Stomach (tissue), 9 donors: ENCODE measurements around the gene CTNND2. TPM values are rescaled to one million over a fixed set of nuclear protein-coding genes. Genes with fewer than 3 reads are reported as not detected.

Experiments used
- DNase-seq, 2 donors: peaks; one replicate each; pipeline versions ENCODE4 v3.0.0 to v3.0.0-alpha.2; 2013 to 2019
- H3K27ac ChIP-seq, 5 donors: fragments of 200-600 bp in 4 of 5; sonication (generic) in 4 of 5; one replicate each; pipeline ENCODE4 v1.5.1; 2013 to 2019; ENCODE audit warnings: mild to moderate bottlenecking in 1 of 5, moderate library complexity in 1 of 5
- H3K27me3 ChIP-seq, 3 donors: fragments of 200-600 bp; sonication (generic); one replicate each; pipeline ENCODE4 v1.5.1; 2017 to 2019; ENCODE audit warnings: mixed run types in 1 of 3
- H3K36me3 ChIP-seq, 4 donors: fragments of 200-600 bp; sonication (generic); 1 replicate in 3 of 4; 2 replicates in 1 of 4; pipeline ENCODE4 v1.5.1; 2016 to 2019
- H3K4me1 ChIP-seq, 4 donors: fragments of 200-600 bp; sonication (generic); one replicate each; pipeline ENCODE4 v1.5.1; 2016 to 2019
- H3K4me3 ChIP-seq, 4 donors: fragments of 200-600 bp; sonication (generic) in 3 of 4; one replicate each; pipeline ENCODE4 v1.5.1; 2016 to 2019; ENCODE audit warnings: mild to moderate bottlenecking in 1 of 4
- H3K9me3 ChIP-seq, 4 donors: fragments of 200-600 bp; sonication (generic); one replicate each; pipeline ENCODE4 v1.5.1; 2016 to 2019
- EP300 ChIP-seq: sonication (generic); formaldehyde crosslinking; IDR thresholded peaks from one replicate; pipeline ENCODE4 v1.6.1; 2017; ENCODE audit warnings: antibody characterized with exemption
- POLR2A ChIP-seq, 4 donors: fragments of 450-650 bp; IDR thresholded peaks; one replicate each; pipeline ENCODE4 v1.6.1; 2016; ENCODE audit warnings: antibody characterized with exemption in 4 of 4, control low read depth in 2 of 4, mild to moderate bottlenecking in 1 of 4, moderate library complexity in 1 of 4
- POLR2AphosphoS5 ChIP-seq, 3 donors: sonication (generic); formaldehyde crosslinking; IDR thresholded peaks; one replicate each; pipeline ENCODE4 v1.6.1; 2016; ENCODE audit warnings: antibody characterized with exemption in 3 of 3
- WGBS, 5 donors: extraction: QIAGEN DNeasy Blood & Tissue Kit in 3 of 5; methylation state at CpG; one replicate each; pipeline versions ENCODE4 v1.1.5 to v1.1.7; 2013 to 2018; 5-methylcytosine and 5-hydroxymethylcytosine counted together
- intact Hi-C: fragments of 100-400 bp; cut with DNase I; formaldehyde crosslinking; loops from one replicate; pipeline ENCODE4 v1.15.1; 2023; ENCODE audit warnings: low total_unique reads
- polyA plus RNA-seq, 3 donors: library from polyadenylated mRNA; stranded (reverse); fragments of 200-250 nt; gene quantifications; one replicate each; pipeline ENCODE4 v1.2.3, GENCODE V29; 2013
- total RNA-seq, 5 donors: library from RNA; depleted of rRNA; stranded (reverse); fragments of >200 nt; gene quantifications; one replicate each; pipeline versions ENCODE4 v1.1.0 to v1.2.3, GENCODE V29; 2014 to 2016
- TF ChIP-seq, protein P1 (sequence below), 7 experiments: fragments of 450-650 bp in 4 of 7; fragments of 200-600 bp in 3 of 7; sonication (generic) in 3 of 7; IDR thresholded peaks; one replicate each; pipeline ENCODE4 v1.5.1; 2016 to 2019; ENCODE audit warnings: antibody characterized with exemption in 7 of 7, control low read depth in 2 of 7, mild to moderate bottlenecking in 1 of 7
- donor health status: healthy with polysubstance abuse.
- donor health status: Bipolar disorder and iron deficiency.
- donor health status: healthy.

The CTNND2 gene
- total and polyA plus RNA-seq, 8 donors: 0.29 to 3.4 (median 2.0) TPM; not detected in 2

DNA sequence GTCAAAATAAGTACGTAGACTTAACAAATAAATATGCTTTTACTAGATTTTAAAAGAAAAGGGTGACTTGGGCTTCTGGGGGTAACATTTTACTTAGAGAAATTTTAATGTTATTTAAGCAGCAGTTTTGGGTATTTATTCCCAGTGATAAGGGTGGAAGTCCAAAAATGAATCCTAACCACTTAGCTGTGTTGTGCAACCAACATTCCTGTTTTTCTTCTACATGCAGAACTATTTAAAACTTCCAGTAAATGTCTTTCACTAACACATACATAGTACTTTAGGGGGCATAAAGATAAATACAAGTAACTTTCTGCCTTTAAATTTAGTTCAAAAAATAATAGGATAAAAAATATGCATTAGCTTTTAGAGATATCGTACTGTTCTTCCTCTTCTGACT, 436.7 kb downstream of the CTNND2 start:
- no peaks in the 10 kb centered on the region for H3K27me3 ChIP-seq
- 79 to 86% (median 80%) methylated on average over 2 of the region's 2 CpGs for WGBS, 5 donors
- DNase-seq: no peak
- no peak for TF ChIP-seq POLR2A (IDR thresholded peaks at IDR 0.05)
- TF ChIP-seq, protein P1, sequence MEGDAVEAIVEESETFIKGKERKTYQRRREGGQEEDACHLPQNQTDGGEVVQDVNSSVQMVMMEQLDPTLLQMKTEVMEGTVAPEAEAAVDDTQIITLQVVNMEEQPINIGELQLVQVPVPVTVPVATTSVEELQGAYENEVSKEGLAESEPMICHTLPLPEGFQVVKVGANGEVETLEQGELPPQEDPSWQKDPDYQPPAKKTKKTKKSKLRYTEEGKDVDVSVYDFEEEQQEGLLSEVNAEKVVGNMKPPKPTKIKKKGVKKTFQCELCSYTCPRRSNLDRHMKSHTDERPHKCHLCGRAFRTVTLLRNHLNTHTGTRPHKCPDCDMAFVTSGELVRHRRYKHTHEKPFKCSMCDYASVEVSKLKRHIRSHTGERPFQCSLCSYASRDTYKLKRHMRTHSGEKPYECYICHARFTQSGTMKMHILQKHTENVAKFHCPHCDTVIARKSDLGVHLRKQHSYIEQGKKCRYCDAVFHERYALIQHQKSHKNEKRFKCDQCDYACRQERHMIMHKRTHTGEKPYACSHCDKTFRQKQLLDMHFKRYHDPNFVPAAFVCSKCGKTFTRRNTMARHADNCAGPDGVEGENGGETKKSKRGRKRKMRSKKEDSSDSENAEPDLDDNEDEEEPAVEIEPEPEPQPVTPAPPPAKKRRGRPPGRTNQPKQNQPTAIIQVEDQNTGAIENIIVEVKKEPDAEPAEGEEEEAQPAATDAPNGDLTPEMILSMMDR (IDR thresholded peaks at IDR 0.05): no peak
- no peak for TF ChIP-seq EP300
- no peak for TF ChIP-seq POLR2AphosphoS5 (IDR thresholded peaks at IDR 0.05)
- no peaks in the 10 kb centered on the region for H3K9me3 ChIP-seq
- H3K27ac ChIP-seq: no peak overlapping the region
- H3K4me1 ChIP-seq: no peaks in the 10 kb centered on the region
- no peak overlapping the region for H3K4me3 ChIP-seq
- H3K36me3 ChIP-seq: no peaks in the 10 kb centered on the region
- intact Hi-C loops: no loop called here

DNA sequence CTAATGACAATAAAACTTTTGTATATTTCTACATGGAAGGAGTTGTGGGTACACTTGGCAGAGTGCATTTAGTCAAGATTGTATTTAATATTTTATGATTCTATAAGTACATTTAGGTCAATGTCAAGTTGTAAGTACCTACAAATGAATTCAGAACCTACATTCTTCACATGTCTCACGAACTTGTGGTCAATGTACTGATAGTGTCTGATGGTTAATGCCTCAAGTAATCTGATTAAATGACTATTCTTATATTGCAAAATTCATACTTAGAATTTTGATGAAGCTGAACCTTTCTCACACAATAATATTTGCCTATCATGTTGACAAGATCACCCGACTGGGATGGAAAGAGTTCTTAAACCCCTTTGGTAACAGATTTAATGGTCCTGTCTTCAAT, 444.5 kb downstream of the CTNND2 start:
- H3K27ac ChIP-seq: no peak overlapping the region
- intact Hi-C loops: no loop called here
- no peaks in the 10 kb centered on the region for H3K4me1 ChIP-seq
- no peaks in the 10 kb centered on the region for H3K36me3 ChIP-seq
- no peak for DNase-seq
- H3K27me3 ChIP-seq: no peaks in the 10 kb centered on the region
- no peak overlapping the region for H3K4me3 ChIP-seq
- 62 to 78% (median 71%) methylated on average over 2 of the region's 2 CpGs for WGBS, 5 donors
- H3K9me3 ChIP-seq: no peaks in the 10 kb centered on the region
- no peak for TF ChIP-seq POLR2AphosphoS5 (IDR thresholded peaks at IDR 0.05)
- TF ChIP-seq EP300: no peak
- TF ChIP-seq, protein P1 (IDR thresholded peaks at IDR 0.05): no peak
- no peak for TF ChIP-seq POLR2A (IDR thresholded peaks at IDR 0.05)

DNA sequence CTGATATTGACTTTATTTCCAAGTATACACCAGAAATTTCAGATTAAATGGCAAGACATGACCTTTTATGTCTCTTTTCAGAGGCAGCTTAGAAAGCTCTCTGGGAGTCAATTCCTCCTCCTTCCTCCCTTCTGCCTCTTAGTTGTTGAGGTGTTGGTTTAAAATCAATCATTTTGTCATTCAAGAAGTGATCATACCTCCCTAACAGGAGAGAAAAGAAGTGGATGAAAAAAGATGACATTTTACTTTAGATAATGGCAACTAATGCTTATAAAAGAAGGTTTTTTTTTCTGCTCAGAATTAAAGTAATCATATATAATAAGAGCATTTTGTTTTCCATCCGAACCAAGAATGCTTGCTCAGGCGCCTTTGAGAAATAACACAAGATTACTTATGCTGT, 448.7 kb downstream of the CTNND2 start:
- DNase-seq: no peak
- WGBS, 5 donors: 88 to 95% (median 94%) methylated on average over 2 of the region's 2 CpGs
- Histone ChIP-seq H3K4me1 (no peaks in the 10 kb centered on the region), H3K27me3 (no peaks in the 10 kb centered on the region), H3K36me3 (no peaks in the 10 kb centered on the region), H3K9me3 (no peaks in the 10 kb centered on the region), H3K27ac (no peak overlapping the region), H3K4me3 (no peak overlapping the region)
- intact Hi-C loops: no loop called here
- TF ChIP-seq POLR2AphosphoS5 (IDR thresholded peaks at IDR 0.05) (no peak), POLR2A (IDR thresholded peaks at IDR 0.05) (no peak), EP300 (no peak)
- TF ChIP-seq, protein P1 (IDR thresholded peaks at IDR 0.05): no peak

DNA sequence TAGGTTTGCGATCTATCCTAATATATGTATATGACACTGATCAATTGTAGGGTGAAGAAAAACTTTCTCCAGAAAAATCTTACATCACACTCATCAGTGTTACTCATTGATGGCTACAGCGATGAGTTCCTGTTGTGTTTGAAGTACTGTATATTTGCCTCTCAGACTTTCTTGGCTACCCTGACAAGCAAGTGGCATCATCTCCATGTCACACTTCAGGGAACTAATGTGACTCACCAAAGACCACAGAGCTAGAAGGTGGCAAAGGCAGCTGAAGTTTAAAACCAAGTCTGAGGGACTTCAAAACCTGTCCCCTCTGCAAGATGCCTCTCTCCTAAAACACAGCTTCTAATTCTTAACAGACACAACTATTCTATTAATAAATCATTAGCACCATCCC, 451.4 kb downstream of the CTNND2 start:
- intact Hi-C loops: no loop called here
- Histone ChIP-seq H3K27ac (no peak overlapping the region), H3K4me3 (no peak overlapping the region), H3K27me3 (no peaks in the 10 kb centered on the region), H3K4me1 (no peaks in the 10 kb centered on the region), H3K36me3 (no peaks in the 10 kb centered on the region), H3K9me3 (no peaks in the 10 kb centered on the region)
- DNase-seq: no peak
- 89 to 95% (median 93%) methylated on average over 2 of the region's 2 CpGs for WGBS, 5 donors
- TF ChIP-seq, protein P1 (IDR thresholded peaks at IDR 0.05): no peak

DNA sequence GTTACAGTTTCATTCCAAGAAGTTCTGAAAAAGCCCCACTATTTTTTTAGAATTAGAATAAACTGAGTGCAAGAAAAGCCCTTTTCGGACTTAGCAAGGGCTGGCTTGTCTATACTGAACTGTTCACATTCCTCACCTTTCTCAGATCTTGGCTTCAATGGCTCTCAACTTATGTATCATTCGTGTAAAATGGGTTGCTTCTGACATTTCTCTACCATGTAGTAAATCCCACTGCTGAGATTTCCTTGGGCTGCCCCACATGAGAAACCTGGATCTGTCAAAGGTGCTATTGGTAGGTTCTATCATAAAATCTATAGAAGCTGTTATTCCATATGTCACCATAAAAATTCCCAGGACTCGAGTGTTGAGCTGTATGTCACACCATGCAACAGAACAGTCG, 454.3 kb downstream of the CTNND2 start:
- H3K9me3 ChIP-seq: no peaks in the 10 kb centered on the region
- H3K4me1 ChIP-seq: no peaks in the 10 kb centered on the region
- H3K4me3 ChIP-seq: no peak overlapping the region
- intact Hi-C loops: no loop called here
- 67 to 86% (median 81%) methylated on average over 4 of the region's 4 CpGs for whole genome bisulfite sequencing, 5 donors
- H3K27ac ChIP-seq: no peak overlapping the region
- no peaks in the 10 kb centered on the region for H3K36me3 ChIP-seq
- TF ChIP-seq, protein P1 (IDR thresholded peaks at IDR 0.05): no peak
- TF ChIP-seq POLR2A (IDR thresholded peaks at IDR 0.05) (no peak), EP300 (no peak), POLR2AphosphoS5 (IDR thresholded peaks at IDR 0.05) (no peak)
- no peak for DNase-seq
- no peaks in the 10 kb centered on the region for H3K27me3 ChIP-seq
